Measurements from ENCODE around the gene NDUFA3. TPM values are rescaled to one million over a fixed set of nuclear protein-coding genes. Genes with fewer than 3 reads are reported as not detected.

NDUFA3 gene
- total RNA-seq, result 100 to 1,000 TPM; 138 to 152 TPM

- peaks cover 27% of the 10 kb centered on the region for H3K4me1 Mint-ChIP-seq (ENCODE audit: low read depth)
- H3K27ac Mint-ChIP-seq, result peak within 1 kb of the TSS; percentile 97
- CTCF ChIA-PET, result interaction anchor here (1.7 kb wide), 1 partner anchor 16 kb away, joined by 3 read pairs; no protein-coding TSS in a partner anchor
- POLR2A ChIA-PET, result interaction anchor here (3.1 kb wide), 1 partner anchor 12 kb away, joined by 21 read pairs; the partner anchor contains the start of genes PRPF31 and TFPT
- peak; percentile 99 for DNase-seq
- no peaks in the 10 kb centered on the region for H3K9me3 Mint-ChIP-seq (ENCODE audit: insufficient read depth)
- ATAC-seq, result peak; percentile 99
- peak within 1 kb of the TSS; percentile 98 for H3K4me3 Mint-ChIP-seq
- no peaks in the 10 kb centered on the region for H3K27me3 Mint-ChIP-seq (ENCODE audit: low read depth)
- H3K36me3 Mint-ChIP-seq (ENCODE audit: low read depth), result peaks cover 23% of the 10 kb centered on the region
These were observed at the start of gene NDUFA3 for GRCh38 chr19:54102421-54103169. NDUFA3 (plus strand) TSS chr19:54102855; CDS start chr19:54102879, 24 bp downstream.

GRCh38 chr19:54062643-54063042 is 40.0 kb upstream of the NDUFA3 start:
- ATAC-seq (no peak), DNase-seq (no peak)
- ChIA-PET CTCF (no interaction called here), POLR2A (no interaction called here)
- Mint-ChIP-seq H3K27ac (no peak overlapping the region), H3K9me3 (ENCODE audit: insufficient read depth) (no peaks in the 10 kb centered on the region), H3K27me3 (ENCODE audit: low read depth) (peaks cover 3% of the 10 kb centered on the region), H3K36me3 (ENCODE audit: low read depth) (no peaks in the 10 kb centered on the region), H3K4me3 (no peak overlapping the region), H3K4me1 (ENCODE audit: low read depth) (no peaks in the 10 kb centered on the region)

GRCh38 chr19:54063350-54064116 is 39.1 kb upstream of the NDUFA3 start, which contains the start of gene VSTM1:
VSTM1 (minus strand) TSS chr19:54063897; CDS start chr19:54063777, 120 bp downstream.
- DNase-seq, result no peak
- ChIA-PET CTCF (no interaction called here), POLR2A (no interaction called here)
- ATAC-seq, result no peak
- Mint-ChIP-seq H3K27me3 (ENCODE audit: low read depth) (peaks cover 3% of the 10 kb centered on the region), H3K4me3 (no peak within 1 kb of the TSS), H3K9me3 (ENCODE audit: insufficient read depth) (no peaks in the 10 kb centered on the region), H3K27ac (no peak within 1 kb of the TSS), H3K36me3 (ENCODE audit: low read depth) (no peaks in the 10 kb centered on the region), H3K4me1 (ENCODE audit: low read depth) (no peaks in the 10 kb centered on the region)

- no peaks in the 10 kb centered on the region for H3K36me3 Mint-ChIP-seq (ENCODE audit: low read depth)
- H3K27ac Mint-ChIP-seq, result no peak overlapping the region
- ChIA-PET POLR2A (no interaction called here), CTCF (no interaction called here)
- no peak overlapping the region for H3K4me3 Mint-ChIP-seq
- H3K9me3 Mint-ChIP-seq (ENCODE audit: insufficient read depth), result no peaks in the 10 kb centered on the region
- no peak for ATAC-seq
- DNase-seq, result no peak
- no peaks in the 10 kb centered on the region for H3K27me3 Mint-ChIP-seq (ENCODE audit: low read depth)
- no peaks in the 10 kb centered on the region for H3K4me1 Mint-ChIP-seq (ENCODE audit: low read depth)
These were observed 33.2 kb upstream of the NDUFA3 start for GRCh38 chr19:54069470-54069869.

- ChIA-PET CTCF (no interaction called here), POLR2A (no interaction called here)
- Mint-ChIP-seq H3K27me3 (ENCODE audit: low read depth) (no peaks in the 10 kb centered on the region), H3K9me3 (ENCODE audit: insufficient read depth) (no peaks in the 10 kb centered on the region), H3K27ac (no peak overlapping the region), H3K36me3 (ENCODE audit: low read depth) (no peaks in the 10 kb centered on the region), H3K4me1 (ENCODE audit: low read depth) (no peaks in the 10 kb centered on the region), H3K4me3 (no peak overlapping the region)
- DNase-seq, result no peak
- ATAC-seq, result no peak
These were observed 28.8 kb upstream of the NDUFA3 start for GRCh38 chr19:54073829-54074228.

- Mint-ChIP-seq H3K27ac (no peak overlapping the region), H3K4me1 (ENCODE audit: low read depth) (no peaks in the 10 kb centered on the region)
These were observed 27.8 kb upstream of the NDUFA3 start for GRCh38 chr19:54074851-54075250.

GRCh38 chr19:54077334-54077733 is 25.3 kb upstream of the NDUFA3 start:
- no peak for ATAC-seq
- Mint-ChIP-seq H3K9me3 (ENCODE audit: insufficient read depth) (no peaks in the 10 kb centered on the region), H3K4me1 (ENCODE audit: low read depth) (no peaks in the 10 kb centered on the region)

More at GRCh38 chr19:54074851-54075250, 27.8 kb upstream of the NDUFA3 start:
- Mint-ChIP-seq H3K9me3 (ENCODE audit: insufficient read depth) (no peaks in the 10 kb centered on the region), H3K36me3 (ENCODE audit: low read depth) (no peaks in the 10 kb centered on the region), H3K4me3 (no peak overlapping the region), H3K27me3 (ENCODE audit: low read depth) (no peaks in the 10 kb centered on the region)
- ChIA-PET POLR2A (no interaction called here), CTCF (no interaction called here)
- ATAC-seq (no peak), DNase-seq (no peak)

GRCh38 chr19:54081032-54081431 is 21.6 kb upstream of the NDUFA3 start, which contains the start of gene TARM1:
TARM1 (minus strand) TSS chr19:54081365; CDS start chr19:54081340, 25 bp downstream.
- no peaks in the 10 kb centered on the region for H3K36me3 Mint-ChIP-seq (ENCODE audit: low read depth)
- no peaks in the 10 kb centered on the region for H3K27me3 Mint-ChIP-seq (ENCODE audit: low read depth)
- ChIA-PET POLR2A (no interaction called here), CTCF (no interaction called here)
- DNase-seq (no peak), ATAC-seq (no peak)
- no peak within 1 kb of the TSS for H3K4me3 Mint-ChIP-seq
- no peaks in the 10 kb centered on the region for H3K4me1 Mint-ChIP-seq (ENCODE audit: low read depth)
- H3K9me3 Mint-ChIP-seq (ENCODE audit: insufficient read depth), result peaks cover 6% of the 10 kb centered on the region
- no peak within 1 kb of the TSS for H3K27ac Mint-ChIP-seq

More at GRCh38 chr19:54077334-54077733, 25.3 kb upstream of the NDUFA3 start:
- H3K36me3 Mint-ChIP-seq (ENCODE audit: low read depth), result no peaks in the 10 kb centered on the region
- H3K27ac Mint-ChIP-seq, result no peak overlapping the region
- no peak overlapping the region for H3K4me3 Mint-ChIP-seq
- DNase-seq, result no peak
- no peaks in the 10 kb centered on the region for H3K27me3 Mint-ChIP-seq (ENCODE audit: low read depth)
- ChIA-PET POLR2A (no interaction called here), CTCF (no interaction called here)

- Mint-ChIP-seq H3K36me3 (ENCODE audit: low read depth) (no peaks in the 10 kb centered on the region), H3K27me3 (ENCODE audit: low read depth) (no peaks in the 10 kb centered on the region), H3K4me3 (no peak overlapping the region), H3K27ac (no peak overlapping the region), H3K4me1 (ENCODE audit: low read depth) (no peaks in the 10 kb centered on the region), H3K9me3 (ENCODE audit: insufficient read depth) (peaks cover 6% of the 10 kb centered on the region)
- ChIA-PET POLR2A (no interaction called here), CTCF (no interaction called here)
- DNase-seq (no peak), ATAC-seq (no peak)
These were observed 18.2 kb upstream of the NDUFA3 start for GRCh38 chr19:54084410-54084809.

- CTCF ChIA-PET, result interaction anchor here (1.3 to 2.0 kb wide), 2 partner anchors 42 to 64 kb away, joined by 3 to 6 read pairs; no protein-coding TSS in a partner anchor
- H3K27me3 Mint-ChIP-seq (ENCODE audit: low read depth), result peaks cover 15% of the 10 kb centered on the region
- ATAC-seq (no peak), DNase-seq (no peak)
- H3K4me1 Mint-ChIP-seq (ENCODE audit: low read depth), result peaks cover 20% of the 10 kb centered on the region
- POLR2A ChIA-PET, result interaction anchor here (1.4 kb wide), 1 partner anchor 106 kb away, joined by 5 read pairs; no protein-coding TSS in a partner anchor
- no peaks in the 10 kb centered on the region for H3K9me3 Mint-ChIP-seq (ENCODE audit: insufficient read depth)
- no peaks in the 10 kb centered on the region for H3K36me3 Mint-ChIP-seq (ENCODE audit: low read depth)
- H3K27ac Mint-ChIP-seq, result no peak overlapping the region
- no peak overlapping the region for H3K4me3 Mint-ChIP-seq
These were observed 8.1 kb upstream of the NDUFA3 start for GRCh38 chr19:54094426-54095000.

- ChIA-PET POLR2A (interaction anchor here (0.9 to 1.4 kb wide), 3 partner anchors 20 to 106 kb away, joined by 3 to 5 read pairs (median 4); partner anchors contain the start of genes CNOT3, PRPF31 and TFPT), CTCF (interaction anchor here (1.3 to 2.0 kb wide), 2 partner anchors 42 to 65 kb away, joined by 3 to 6 read pairs; no protein-coding TSS in a partner anchor)
- no peak for ATAC-seq
- H3K4me3 Mint-ChIP-seq, result peak overlapping the region; percentile 52
- DNase-seq, result no peak
- H3K9me3 Mint-ChIP-seq (ENCODE audit: insufficient read depth), result no peaks in the 10 kb centered on the region
- H3K4me1 Mint-ChIP-seq (ENCODE audit: low read depth), result peaks cover 20% of the 10 kb centered on the region
- no peak overlapping the region for H3K27ac Mint-ChIP-seq
- H3K27me3 Mint-ChIP-seq (ENCODE audit: low read depth), result peaks cover 15% of the 10 kb centered on the region
- no peaks in the 10 kb centered on the region for H3K36me3 Mint-ChIP-seq (ENCODE audit: low read depth)
These were observed 7.4 kb upstream of the NDUFA3 start for GRCh38 chr19:54095136-54095858.

Measured in activated CD8-positive, alpha-beta T cell treated with anti-CD3 and anti-CD28 coated beads, Interleukin-2, amount 10 ng/mL, durations not matched to agents 7 days and 5 days (primary cell).